ENCODE data around the gene PUSL1. TPM values are rescaled to one million over a fixed set of nuclear protein-coding genes. Genes with fewer than 3 reads are reported as not detected.
A peak's percentile ranks its signal among the peaks of the same experiment; 100 is the strongest.

PUSL1 gene
- total RNA-seq, 1 experiment from 2014 or later: 132 TPM

- intact Hi-C loops (cut with micrococcal nuclease): no loop called here
- H3K9me3 ChIP-seq (ENCODE audit: low read length): no peaks in the 10 kb centered on the region
- TF ChIP-seq EZH2 (IDR thresholded peaks at IDR 0.05; ENCODE audit: low read length, unreplicated experiment): no peak
- TF ChIP-seq, protein P1, sequence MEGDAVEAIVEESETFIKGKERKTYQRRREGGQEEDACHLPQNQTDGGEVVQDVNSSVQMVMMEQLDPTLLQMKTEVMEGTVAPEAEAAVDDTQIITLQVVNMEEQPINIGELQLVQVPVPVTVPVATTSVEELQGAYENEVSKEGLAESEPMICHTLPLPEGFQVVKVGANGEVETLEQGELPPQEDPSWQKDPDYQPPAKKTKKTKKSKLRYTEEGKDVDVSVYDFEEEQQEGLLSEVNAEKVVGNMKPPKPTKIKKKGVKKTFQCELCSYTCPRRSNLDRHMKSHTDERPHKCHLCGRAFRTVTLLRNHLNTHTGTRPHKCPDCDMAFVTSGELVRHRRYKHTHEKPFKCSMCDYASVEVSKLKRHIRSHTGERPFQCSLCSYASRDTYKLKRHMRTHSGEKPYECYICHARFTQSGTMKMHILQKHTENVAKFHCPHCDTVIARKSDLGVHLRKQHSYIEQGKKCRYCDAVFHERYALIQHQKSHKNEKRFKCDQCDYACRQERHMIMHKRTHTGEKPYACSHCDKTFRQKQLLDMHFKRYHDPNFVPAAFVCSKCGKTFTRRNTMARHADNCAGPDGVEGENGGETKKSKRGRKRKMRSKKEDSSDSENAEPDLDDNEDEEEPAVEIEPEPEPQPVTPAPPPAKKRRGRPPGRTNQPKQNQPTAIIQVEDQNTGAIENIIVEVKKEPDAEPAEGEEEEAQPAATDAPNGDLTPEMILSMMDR (conservative IDR thresholded peaks at IDR 0.05; ENCODE audit: low read depth, low read length): no peak
- TF ChIP-seq EZH2phosphoT487 (IDR thresholded peaks at IDR 0.05; ENCODE audit: borderline replicate concordance, low read length): no peak
- TSS peak; percentile 23 for BruUV-seq (replicated peaks)
- H3K4me3 ChIP-seq (ENCODE audit: low read length): no peak overlapping the region
- peak overlapping the region; percentile 60 for H3K27ac ChIP-seq (ENCODE audit: low read length)
- H3K9ac ChIP-seq (ENCODE audit: low read length): no peak overlapping the region
- peaks cover 9% of the 10 kb centered on the region for H3F3A ChIP-seq (ENCODE audit: low read length, unreplicated experiment)
- peaks cover 21% of the 10 kb centered on the region for H4K20me1 ChIP-seq (ENCODE audit: low read length)
- POLR2A ChIA-PET (ENCODE audit: unreplicated experiment): no interaction called here
- H3K79me2 ChIP-seq (ENCODE audit: low read length): peaks cover 71% of the 10 kb centered on the region
- no peak for DNase-seq
- H3K4me1 ChIP-seq (ENCODE audit: insufficient read depth, low read length): peaks cover 30% of the 10 kb centered on the region
- H2AFZ ChIP-seq (ENCODE audit: low read length): no peak overlapping the region
- ATAC-seq: no peak
- H3K27me3 ChIP-seq (ENCODE audit: low read length): no peaks in the 10 kb centered on the region
- peaks cover 48% of the 10 kb centered on the region for H3K36me3 ChIP-seq (ENCODE audit: low read depth, low read length)
- CTCF ChIA-PET: no interaction called here
- H3K9me2 ChIP-seq (replicated peaks; ENCODE audit: low read length): no peaks in the 10 kb centered on the region
- peak overlapping the region; percentile 68; the same call in 1 of the 2 replicates for H3K4me2 ChIP-seq (ENCODE audit: low read length)
Measured at GRCh38 chr1:1317420-1317819, 9.0 kb downstream of the PUSL1 start.

DNA sequence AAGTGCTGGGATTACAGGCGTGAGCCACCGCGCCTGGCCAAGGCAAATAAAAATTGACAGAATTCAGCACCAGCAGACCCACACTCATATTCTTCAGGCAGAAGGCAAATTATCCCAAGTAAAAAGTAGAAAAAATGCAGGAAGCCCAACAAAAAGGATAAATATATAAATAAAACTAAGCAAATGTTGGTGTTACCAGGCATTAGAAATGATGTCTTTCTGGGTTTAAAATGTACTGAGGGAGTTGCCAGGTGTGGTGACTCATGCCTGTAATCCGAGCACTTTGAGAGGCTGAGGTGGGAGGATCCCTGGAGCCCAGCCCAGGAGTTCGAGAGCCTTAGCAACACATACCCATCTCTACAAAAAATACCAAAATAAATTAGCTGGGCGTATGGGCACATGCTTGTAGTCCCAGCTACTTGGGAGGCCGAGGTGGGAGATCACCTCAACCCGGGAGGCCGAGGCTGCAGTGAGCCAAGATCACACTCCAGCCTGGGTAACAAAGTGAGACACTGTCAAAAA lies 9.8 kb downstream of the PUSL1 start:
- Histone ChIP-seq H3F3A (ENCODE audit: low read length, unreplicated experiment) (peaks cover 9% of the 10 kb centered on the region), H3K4me1 (ENCODE audit: insufficient read depth, low read length) (peaks cover 35% of the 10 kb centered on the region), H3K27ac (ENCODE audit: low read length) (peak overlapping the region; percentile 60), H3K9me3 (ENCODE audit: low read length) (no peaks in the 10 kb centered on the region), H2AFZ (ENCODE audit: low read length) (no peak overlapping the region), H3K4me2 (ENCODE audit: low read length) (peak overlapping the region; percentile 68), H3K79me2 (ENCODE audit: low read length) (peaks cover 78% of the 10 kb centered on the region), H4K20me1 (ENCODE audit: low read length) (peaks cover 25% of the 10 kb centered on the region), H3K27me3 (ENCODE audit: low read length) (no peaks in the 10 kb centered on the region), H3K4me3 (ENCODE audit: low read length) (no peak overlapping the region), H3K36me3 (ENCODE audit: low read depth, low read length) (peaks cover 41% of the 10 kb centered on the region), H3K9me2 (replicated peaks; ENCODE audit: low read length) (no peaks in the 10 kb centered on the region), H3K9ac (ENCODE audit: low read length) (no peak overlapping the region)
- ATAC-seq (peak; percentile 92), DNase-seq (peak; percentile 99)
- CTCF ChIA-PET: interaction anchor here (0.6 kb wide), 1 partner anchor 20 kb away, joined by 3 read pairs; no protein-coding TSS in a partner anchor
- no peak for TF ChIP-seq EZH2 (IDR thresholded peaks at IDR 0.05; ENCODE audit: low read length, unreplicated experiment)
- TF ChIP-seq, protein P1 (conservative IDR thresholded peaks at IDR 0.05; ENCODE audit: low read depth, low read length): no peak
- TF ChIP-seq EZH2phosphoT487 (IDR thresholded peaks at IDR 0.05; ENCODE audit: borderline replicate concordance, low read length): no peak
- intact Hi-C loops (cut with micrococcal nuclease): loop anchor here (1.0 kb wide), 1 partner anchor 26 kb away; no protein-coding TSS in a partner anchor
- BruUV-seq (replicated peaks): TSS peak; percentile 9
- POLR2A ChIA-PET (ENCODE audit: unreplicated experiment): interaction anchor here (0.6 kb wide), 1 partner anchor 9 kb away, joined by 3 read pairs; no protein-coding TSS in a partner anchor

All from PC-3 (cell line).